ENCODE data around the gene HSD17B1. TPM values are rescaled to one million over a fixed set of nuclear protein-coding genes. Genes with fewer than 3 reads are reported as not detected.

The HSD17B1 gene
- total and polyA plus RNA-seq, 2 of the 13 experiments (the other 11 are each of a cell fraction or from before 2014, with no cell fraction given), result 0.54 to 0.93 TPM

DNA sequence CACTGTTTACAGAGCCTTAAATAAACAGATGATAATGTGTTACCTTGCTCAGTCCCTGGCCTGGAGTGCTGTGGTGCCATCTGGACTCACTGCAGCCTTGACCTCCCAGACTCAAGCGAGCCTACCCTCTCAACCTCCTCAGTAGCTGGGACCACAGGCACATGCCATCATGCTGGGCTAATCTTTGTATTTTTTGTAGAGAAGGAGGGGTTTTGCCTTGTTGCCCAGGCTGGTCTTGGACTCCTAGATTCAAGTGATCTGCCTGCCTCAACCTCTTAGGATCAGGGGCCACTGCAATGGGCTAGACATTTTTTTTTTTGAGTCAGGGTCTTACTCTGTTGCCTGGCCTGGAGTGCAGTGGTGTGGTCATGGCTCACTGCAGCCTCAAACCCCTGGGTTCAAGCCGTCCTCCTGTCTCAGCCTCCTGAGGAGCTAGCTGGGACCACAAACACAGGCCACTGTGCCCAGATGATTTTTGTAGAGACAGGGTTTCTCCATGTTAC, 21.7 kb upstream of the HSD17B1 start (continued):
- TF ChIP-seq, protein P1, sequence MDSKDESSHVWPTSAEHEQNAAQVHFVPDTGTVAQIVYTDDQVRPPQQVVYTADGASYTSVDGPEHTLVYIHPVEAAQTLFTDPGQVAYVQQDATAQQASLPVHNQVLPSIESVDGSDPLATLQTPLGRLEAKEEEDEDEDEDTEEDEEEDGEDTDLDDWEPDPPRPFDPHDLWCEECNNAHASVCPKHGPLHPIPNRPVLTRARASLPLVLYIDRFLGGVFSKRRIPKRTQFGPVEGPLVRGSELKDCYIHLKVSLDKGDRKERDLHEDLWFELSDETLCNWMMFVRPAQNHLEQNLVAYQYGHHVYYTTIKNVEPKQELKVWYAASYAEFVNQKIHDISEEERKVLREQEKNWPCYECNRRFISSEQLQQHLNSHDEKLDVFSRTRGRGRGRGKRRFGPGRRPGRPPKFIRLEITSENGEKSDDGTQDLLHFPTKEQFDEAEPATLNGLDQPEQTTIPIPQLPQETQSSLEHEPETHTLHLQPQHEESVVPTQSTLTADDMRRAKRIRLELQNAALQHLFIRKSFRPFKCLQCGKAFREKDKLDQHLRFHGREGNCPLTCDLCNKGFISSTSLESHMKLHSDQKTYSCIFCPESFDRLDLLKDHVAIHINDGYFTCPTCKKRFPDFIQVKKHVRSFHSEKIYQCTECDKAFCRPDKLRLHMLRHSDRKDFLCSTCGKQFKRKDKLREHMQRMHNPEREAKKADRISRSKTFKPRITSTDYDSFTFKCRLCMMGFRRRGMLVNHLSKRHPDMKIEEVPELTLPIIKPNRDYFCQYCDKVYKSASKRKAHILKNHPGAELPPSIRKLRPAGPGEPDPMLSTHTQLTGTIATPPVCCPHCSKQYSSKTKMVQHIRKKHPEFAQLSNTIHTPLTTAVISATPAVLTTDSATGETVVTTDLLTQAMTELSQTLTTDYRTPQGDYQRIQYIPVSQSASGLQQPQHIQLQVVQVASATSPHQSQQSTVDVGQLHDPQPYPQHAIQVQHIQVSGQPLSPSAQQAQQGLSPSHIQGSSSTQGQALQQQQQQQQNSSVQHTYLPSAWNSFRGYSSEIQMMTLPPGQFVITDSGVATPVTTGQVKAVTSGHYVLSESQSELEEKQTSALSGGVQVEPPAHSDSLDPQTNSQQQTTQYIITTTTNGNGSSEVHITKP (CRISPR knock-in tag; IDR thresholded peaks at IDR 0.05; ENCODE audit: low read depth), result peak; percentile 81
- TF ChIP-seq RBAK (CRISPR knock-in tag; IDR thresholded peaks at IDR 0.05) (no peak), ZNF256 (CRISPR knock-in tag; conservative IDR thresholded peaks at IDR 0.05) (no peak), GZF1 (CRISPR knock-in tag; IDR thresholded peaks at IDR 0.05) (no peak), ARNT (IDR thresholded peaks at IDR 0.05) (no peak), TAF15 (IDR thresholded peaks at IDR 0.05; ENCODE audit: low read depth, low read length, poor library complexity, severe bottlenecking) (no peak), ZNF761 (CRISPR knock-in tag; conservative IDR thresholded peaks at IDR 0.05) (peak; percentile 78; the same call in 1 of the 2 replicates), CBX5 (CRISPR knock-in tag; IDR thresholded peaks at IDR 0.05; ENCODE audit: borderline replicate concordance) (peak; percentile 77; the same call in 1 of the 2 replicates), ZKSCAN8 (CRISPR knock-in tag; IDR thresholded peaks at IDR 0.05; ENCODE audit: borderline replicate concordance) (peak; percentile 46), ZSCAN12 (CRISPR knock-in tag; IDR thresholded peaks at IDR 0.05) (no peak), GATAD2A (CRISPR knock-in tag; IDR thresholded peaks at IDR 0.05) (peak; percentile 99), NFKBIZ (CRISPR knock-in tag; IDR thresholded peaks at IDR 0.05) (peak; percentile 79; the same call in 1 of the 2 replicates), FOXC1 (CRISPR knock-in tag; IDR thresholded peaks at IDR 0.05; ENCODE audit: borderline replicate concordance) (no peak; the same call in 1 of the 2 replicates), FOSL2 (CRISPR knock-in tag; IDR thresholded peaks at IDR 0.05) (peak; percentile 79), SOX6 (IDR thresholded peaks at IDR 0.05) (no peak), SOX6 (CRISPR knock-in tag; IDR thresholded peaks at IDR 0.05) (peak; percentile 92), PLRG1 (conservative IDR thresholded peaks at IDR 0.05) (no peak), STAT5B (CRISPR knock-in tag; IDR thresholded peaks at IDR 0.05) (no peak), ZNF337 (CRISPR knock-in tag; IDR thresholded peaks at IDR 0.05; ENCODE audit: borderline replicate concordance, low read depth) (peak; percentile 87; the same call in 1 of the 2 replicates), RFXAP (CRISPR knock-in tag; IDR thresholded peaks at IDR 0.05; ENCODE audit: borderline replicate concordance) (peak; percentile 58; the same call in 1 of the 2 replicates), HNRNPL (IDR thresholded peaks at IDR 0.05; ENCODE audit: low read depth, low read length) (no peak), NPAS2 (CRISPR knock-in tag; IDR thresholded peaks at IDR 0.05; ENCODE audit: borderline replicate concordance) (no peak)
- TF ChIP-seq, protein P2, sequence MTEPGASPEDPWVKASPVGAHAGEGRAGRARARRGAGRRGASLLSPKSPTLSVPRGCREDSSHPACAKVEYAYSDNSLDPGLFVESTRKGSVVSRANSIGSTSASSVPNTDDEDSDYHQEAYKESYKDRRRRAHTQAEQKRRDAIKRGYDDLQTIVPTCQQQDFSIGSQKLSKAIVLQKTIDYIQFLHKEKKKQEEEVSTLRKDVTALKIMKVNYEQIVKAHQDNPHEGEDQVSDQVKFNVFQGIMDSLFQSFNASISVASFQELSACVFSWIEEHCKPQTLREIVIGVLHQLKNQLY (CRISPR knock-in tag; IDR thresholded peaks at IDR 0.05), result peak; percentile 86
- TF ChIP-seq, protein P3, sequence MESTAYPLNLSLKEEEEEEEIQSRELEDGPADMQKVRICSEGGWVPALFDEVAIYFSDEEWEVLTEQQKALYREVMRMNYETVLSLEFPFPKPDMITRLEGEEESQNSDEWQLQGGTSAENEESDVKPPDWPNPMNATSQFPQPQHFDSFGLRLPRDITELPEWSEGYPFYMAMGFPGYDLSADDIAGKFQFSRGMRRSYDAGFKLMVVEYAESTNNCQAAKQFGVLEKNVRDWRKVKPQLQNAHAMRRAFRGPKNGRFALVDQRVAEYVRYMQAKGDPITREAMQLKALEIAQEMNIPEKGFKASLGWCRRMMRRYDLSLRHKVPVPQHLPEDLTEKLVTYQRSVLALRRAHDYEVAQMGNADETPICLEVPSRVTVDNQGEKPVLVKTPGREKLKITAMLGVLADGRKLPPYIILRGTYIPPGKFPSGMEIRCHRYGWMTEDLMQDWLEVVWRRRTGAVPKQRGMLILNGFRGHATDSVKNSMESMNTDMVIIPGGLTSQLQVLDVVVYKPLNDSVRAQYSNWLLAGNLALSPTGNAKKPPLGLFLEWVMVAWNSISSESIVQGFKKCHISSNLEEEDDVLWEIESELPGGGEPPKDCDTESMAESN (CRISPR knock-in tag; conservative IDR thresholded peaks at IDR 0.05), result 0 out of 2 replicates have a peak, but pooled peaks have one; percentile 20
- TF ChIP-seq, protein P4, sequence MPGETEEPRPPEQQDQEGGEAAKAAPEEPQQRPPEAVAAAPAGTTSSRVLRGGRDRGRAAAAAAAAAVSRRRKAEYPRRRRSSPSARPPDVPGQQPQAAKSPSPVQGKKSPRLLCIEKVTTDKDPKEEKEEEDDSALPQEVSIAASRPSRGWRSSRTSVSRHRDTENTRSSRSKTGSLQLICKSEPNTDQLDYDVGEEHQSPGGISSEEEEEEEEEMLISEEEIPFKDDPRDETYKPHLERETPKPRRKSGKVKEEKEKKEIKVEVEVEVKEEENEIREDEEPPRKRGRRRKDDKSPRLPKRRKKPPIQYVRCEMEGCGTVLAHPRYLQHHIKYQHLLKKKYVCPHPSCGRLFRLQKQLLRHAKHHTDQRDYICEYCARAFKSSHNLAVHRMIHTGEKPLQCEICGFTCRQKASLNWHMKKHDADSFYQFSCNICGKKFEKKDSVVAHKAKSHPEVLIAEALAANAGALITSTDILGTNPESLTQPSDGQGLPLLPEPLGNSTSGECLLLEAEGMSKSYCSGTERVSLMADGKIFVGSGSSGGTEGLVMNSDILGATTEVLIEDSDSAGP (CRISPR knock-in tag; IDR thresholded peaks at IDR 0.05; ENCODE audit: borderline replicate concordance), result peak; percentile 86; the same call in 1 of the 2 replicates
